SK-N-MC (cell line): ENCODE results near the gene TMCC2.

Experiments
- DNase-seq: peaks from one replicate; pipeline ENCODE4 v3.0.0-alpha.2; 2011; ENCODE audit warnings: low read depth, low spot score
- H3K27ac ChIP-seq: fragments of 200-600 bp; sonication (generic); 2 replicates; pipeline ENCODE4 v1.5.1; 2016; ENCODE audit warnings: mixed run types
- H3K36me3 ChIP-seq: fragments of 200-600 bp; sonication (generic); 2 replicates; pipeline ENCODE4 v1.6.1; 2017; ENCODE audit warnings: antibody characterized with exemption, low read length, mixed read lengths; ENCODE audit not compliant: insufficient read depth
- H3K4me3 ChIP-seq: fragments of 200-600 bp; sonication (generic); 2 replicates; pipeline ENCODE4 v1.5.1; 2016
- H3K9ac ChIP-seq: fragments of 200-600 bp; sonication (generic); 2 replicates; pipeline ENCODE4 v1.8.0; 2017; ENCODE audit warnings: mixed run types, mixed read lengths; ENCODE audit not compliant: insufficient read length
- H3K9me3 ChIP-seq: fragments of 200-600 bp; sonication (generic); 2 replicates; pipeline ENCODE4 v1.6.1; 2017; ENCODE audit warnings: low read depth, mild to moderate bottlenecking, antibody characterized with exemption, low read length, moderate library complexity, mixed read lengths
- EZH2 ChIP-seq: fragments of 200-600 bp; sonication (generic); IDR thresholded peaks from one replicate; pipeline ENCODE4 v1.6.1; 2017; ENCODE audit warnings: antibody characterized with exemption
- FOXP2 ChIP-seq: optimal IDR thresholded peaks from 2 replicates; pipeline ENCODE3; 2011; ENCODE audit warnings: mild to moderate bottlenecking, moderate library complexity; ENCODE audit not compliant: insufficient read depth; ENCODE audit errors: extremely low read length, control extremely low read depth
- POLR2AphosphoS5 ChIP-seq: IDR thresholded peaks from 2 replicates; pipeline ENCODE4 v1.6.1; 2012; ENCODE audit warnings: mild to moderate bottlenecking, low read depth, low read length, borderline replicate concordance

The TMCC2 gene

GRCh38 chr1:205240118-205240517, 12.4 kb downstream of the TMCC2 start:
- Histone ChIP-seq H3K4me3 (no peak overlapping the region), H3K36me3 (no peaks in the 10 kb centered on the region), H3K9me3 (no peaks in the 10 kb centered on the region), H3K27ac (no peak overlapping the region), H3K9ac (no peak overlapping the region)
- TF ChIP-seq POLR2AphosphoS5: no peak
- TF ChIP-seq EZH2: no peak
- TF ChIP-seq FOXP2: no peak
- no peak for DNase-seq

- H3K9me3 ChIP-seq: no peaks in the 10 kb centered on the region
- H3K36me3 ChIP-seq: no peaks in the 10 kb centered on the region
- TF ChIP-seq POLR2AphosphoS5: no peak
- no peak for TF ChIP-seq FOXP2
- no peak for TF ChIP-seq EZH2
- no peak overlapping the region for H3K9ac ChIP-seq
- H3K4me3 ChIP-seq: no peak overlapping the region
- DNase-seq: no peak
- H3K27ac ChIP-seq: no peak overlapping the region
Measured at GRCh38 chr1:205240569-205240968, 12.8 kb downstream of the TMCC2 start.

- TF ChIP-seq POLR2AphosphoS5 (no peak), FOXP2 (no peak)
- Histone ChIP-seq H3K36me3 (no peaks in the 10 kb centered on the region), H3K9me3 (no peaks in the 10 kb centered on the region), H3K4me3 (no peak overlapping the region), H3K9ac (no peak overlapping the region), H3K27ac (no peak overlapping the region)
- no peak for DNase-seq
Measured at GRCh38 chr1:205241366-205242030, 13.8 kb downstream of the TMCC2 start.

GRCh38 chr1:205243350-205244191, 15.8 kb downstream of the TMCC2 start:
- TF ChIP-seq FOXP2 (no peak), POLR2AphosphoS5 (no peak)
- H3K4me3 ChIP-seq: no peak overlapping the region
- no peak overlapping the region for H3K9ac ChIP-seq
- no peaks in the 10 kb centered on the region for H3K36me3 ChIP-seq
- no peak overlapping the region for H3K27ac ChIP-seq
- H3K9me3 ChIP-seq: no peaks in the 10 kb centered on the region
- no peak for DNase-seq

- Histone ChIP-seq H3K4me3 (no peak overlapping the region), H3K9me3 (no peaks in the 10 kb centered on the region), H3K36me3 (no peaks in the 10 kb centered on the region), H3K9ac (no peak overlapping the region), H3K27ac (no peak overlapping the region)
- TF ChIP-seq FOXP2 (no peak), POLR2AphosphoS5 (no peak), EZH2 (no peak)
- DNase-seq: no peak
Measured at GRCh38 chr1:205244384-205244783, 16.6 kb downstream of the TMCC2 start.

- Histone ChIP-seq H3K27ac (no peak overlapping the region), H3K4me3 (no peak overlapping the region), H3K9me3 (no peaks in the 10 kb centered on the region), H3K36me3 (no peaks in the 10 kb centered on the region), H3K9ac (no peak overlapping the region)
- TF ChIP-seq EZH2 (no peak), POLR2AphosphoS5 (no peak), FOXP2 (no peak)
- DNase-seq: no peak
Measured at GRCh38 chr1:205245096-205245495, 17.4 kb downstream of the TMCC2 start.

GRCh38 chr1:205246351-205247119, 18.8 kb downstream of the TMCC2 start:
- Histone ChIP-seq H3K27ac (no peak overlapping the region), H3K9ac (no peak overlapping the region), H3K36me3 (no peaks in the 10 kb centered on the region), H3K9me3 (no peaks in the 10 kb centered on the region), H3K4me3 (no peak overlapping the region)
- no peak for DNase-seq
- no peak for TF ChIP-seq POLR2AphosphoS5
- TF ChIP-seq EZH2: no peak
- TF ChIP-seq FOXP2: no peak

- TF ChIP-seq FOXP2 (no peak), POLR2AphosphoS5 (no peak), EZH2 (no peak)
- DNase-seq: no peak
- H3K9ac ChIP-seq: no peak overlapping the region
- no peak overlapping the region for H3K27ac ChIP-seq
- no peak overlapping the region for H3K4me3 ChIP-seq
- H3K9me3 ChIP-seq: no peaks in the 10 kb centered on the region
- H3K36me3 ChIP-seq: no peaks in the 10 kb centered on the region
Measured at GRCh38 chr1:205247130-205247921, 19.6 kb downstream of the TMCC2 start.
